EH (cell line): ENCODE data around the gene SSU72.
A peak's percentile ranks its signal among the peaks of the same experiment; 100 is the strongest.
"Not testable (repeated sequence)": the region's sequence is repeated elsewhere in the genome, so short reads cannot be mapped to it uniquely, and the experiment has no call there.

Source experiments
- DNase-seq: peaks from one replicate; pipeline ENCODE4 v3.0.0-alpha.2; 2015; ENCODE audit warnings: low read depth

The SSU72 gene

DNA sequence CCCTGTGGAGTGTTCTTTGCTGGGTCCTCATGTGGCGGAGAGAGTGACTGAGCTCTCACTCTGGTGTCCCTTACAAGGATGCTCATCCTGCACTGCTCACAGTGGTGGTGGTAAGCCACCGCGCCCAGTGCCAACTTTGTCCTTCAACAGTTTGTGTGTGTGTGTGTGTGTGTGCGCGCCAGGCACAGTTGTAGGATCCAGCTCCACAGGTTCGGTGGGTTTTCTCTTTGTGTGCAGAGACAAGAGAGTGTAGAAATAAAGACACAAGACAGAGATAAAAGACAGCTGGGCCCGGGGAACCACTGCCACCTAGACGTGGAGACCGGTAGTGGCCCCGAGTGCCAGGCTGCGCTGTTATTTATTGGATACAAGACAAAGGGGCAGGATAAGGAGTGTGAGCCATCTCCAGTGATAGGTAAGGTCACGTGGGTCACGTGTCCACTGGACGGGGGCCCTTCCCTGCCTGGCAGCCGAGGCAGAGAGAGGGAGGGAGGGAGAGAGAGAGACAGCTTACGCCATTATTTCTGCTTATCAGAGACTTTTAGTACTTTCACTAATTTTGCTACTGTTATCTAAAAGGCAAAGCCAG is 69.8 kb downstream of the SSU72 start:
- peak; percentile 59 for DNase-seq

DNA sequence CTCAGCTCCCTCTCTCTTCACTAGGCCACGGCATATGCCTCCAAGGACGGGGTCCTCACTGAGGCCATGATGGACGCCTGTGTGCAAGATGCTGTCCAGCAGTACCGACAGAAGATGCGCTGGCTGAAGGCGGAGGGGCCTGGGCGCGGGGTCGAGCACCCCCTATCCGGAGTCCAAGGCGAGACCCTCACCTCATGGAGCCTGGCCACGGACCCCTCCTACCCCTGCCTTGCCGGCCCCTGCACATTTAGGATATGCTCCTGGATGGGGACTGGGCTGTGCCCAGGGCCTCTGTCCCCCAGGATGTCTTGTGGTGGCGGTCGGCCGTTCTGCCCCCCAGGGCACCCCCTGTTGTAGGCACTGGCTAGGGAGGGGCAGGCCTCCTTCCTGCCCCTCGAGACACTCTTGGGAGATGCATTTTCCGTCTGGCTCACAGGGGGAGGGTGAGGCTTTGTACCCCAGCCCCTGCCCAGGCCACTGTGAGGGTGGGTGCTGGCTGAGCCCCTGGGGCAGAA is 79.1 kb downstream of the SSU72 start:
- DNase-seq = not testable (repeated sequence)

GRCh38 chr1:1494311-1494710 is 80.4 kb downstream of the SSU72 start:
- not testable (repeated sequence) for DNase-seq
